ENCODE measurements around the gene ODAD2. TPM values are rescaled to one million over a fixed set of nuclear protein-coding genes. Genes with fewer than 3 reads are reported as not detected.

ODAD2 gene
- total RNA-seq, 1 donor from 2014 or later: 0.20 TPM

GRCh38 chr10:27838901-27839300 is 160.0 kb downstream of the ODAD2 start:
- intact Hi-C loops (cut with micrococcal nuclease): no loop called here

GRCh38 chr10:27838361-27838760 is 160.5 kb downstream of the ODAD2 start:
- intact Hi-C loops (cut with micrococcal nuclease): no loop called here

GRCh38 chr10:27834476-27834875 is 164.4 kb downstream of the ODAD2 start:
- intact Hi-C loops (cut with micrococcal nuclease): no loop called here

GRCh38 chr10:27833792-27834191 is 165.1 kb downstream of the ODAD2 start:
- intact Hi-C loops (cut with micrococcal nuclease): no loop called here

- intact Hi-C loops (cut with micrococcal nuclease): no loop called here
These were observed 166.1 kb downstream of the ODAD2 start for GRCh38 chr10:27832826-27833225.

GRCh38 chr10:27826369-27826768 is 172.5 kb downstream of the ODAD2 start:
- intact Hi-C loops (cut with micrococcal nuclease): no loop called here

- intact Hi-C loops (cut with micrococcal nuclease): no loop called here
These were observed 176.6 kb downstream of the ODAD2 start for GRCh38 chr10:27822301-27822700.

GRCh38 chr10:27820637-27821036 is 178.2 kb downstream of the ODAD2 start:
- intact Hi-C loops (cut with micrococcal nuclease): no loop called here

- intact Hi-C loops (cut with micrococcal nuclease): no loop called here
These were observed 178.9 kb downstream of the ODAD2 start for GRCh38 chr10:27819781-27820531.

GRCh38 chr10:27816320-27816719 is 182.6 kb downstream of the ODAD2 start:
- intact Hi-C loops (cut with micrococcal nuclease): no loop called here

GRCh38 chr10:27815846-27816245 is 183.0 kb downstream of the ODAD2 start:
- intact Hi-C loops (cut with micrococcal nuclease): no loop called here

- intact Hi-C loops (cut with micrococcal nuclease): no loop called here
These were observed 183.6 kb downstream of the ODAD2 start for GRCh38 chr10:27815261-27815660.

- intact Hi-C loops (cut with micrococcal nuclease): no loop called here
These were observed 193.7 kb downstream of the ODAD2 start for GRCh38 chr10:27805180-27805579.

GRCh38 chr10:27804136-27804535 is 194.7 kb downstream of the ODAD2 start:
- intact Hi-C loops (cut with micrococcal nuclease): no loop called here

- intact Hi-C loops (cut with micrococcal nuclease): no loop called here
These were observed 197.6 kb downstream of the ODAD2 start for GRCh38 chr10:27801171-27801785.

- intact Hi-C loops (cut with micrococcal nuclease): no loop called here
These were observed 199.8 kb downstream of the ODAD2 start for GRCh38 chr10:27799046-27799445.

GRCh38 chr10:27794157-27794556 is 204.7 kb downstream of the ODAD2 start:
- intact Hi-C loops (cut with micrococcal nuclease): no loop called here

- intact Hi-C loops (cut with micrococcal nuclease): no loop called here
These were observed 206.7 kb downstream of the ODAD2 start for GRCh38 chr10:27792216-27792615.

GRCh38 chr10:27784272-27784671 is 214.6 kb downstream of the ODAD2 start:
- intact Hi-C loops (cut with micrococcal nuclease): no loop called here

- intact Hi-C loops (cut with micrococcal nuclease): no loop called here
These were observed 215.2 kb downstream of the ODAD2 start for GRCh38 chr10:27783660-27784059.

- intact Hi-C loops (cut with micrococcal nuclease): no loop called here
These were observed 219.3 kb downstream of the ODAD2 start for GRCh38 chr10:27779462-27780015.

GRCh38 chr10:27774831-27775230 is 224.0 kb downstream of the ODAD2 start:
- intact Hi-C loops (cut with micrococcal nuclease): no loop called here

GRCh38 chr10:27771231-27771630 is 227.6 kb downstream of the ODAD2 start:
- intact Hi-C loops (cut with micrococcal nuclease): no loop called here

All from T-helper 2 cell treated with Interferon-gamma antibody and Interleukin-4, amounts not matched to agents 100 ng/mL and 5 ng/mL, for 36 hours (primary cell).